ENCODE data around the gene ZMYND11.
A peak's percentile ranks its signal among the peaks of the same experiment; 100 is the strongest.

Gene ZMYND11

DNA sequence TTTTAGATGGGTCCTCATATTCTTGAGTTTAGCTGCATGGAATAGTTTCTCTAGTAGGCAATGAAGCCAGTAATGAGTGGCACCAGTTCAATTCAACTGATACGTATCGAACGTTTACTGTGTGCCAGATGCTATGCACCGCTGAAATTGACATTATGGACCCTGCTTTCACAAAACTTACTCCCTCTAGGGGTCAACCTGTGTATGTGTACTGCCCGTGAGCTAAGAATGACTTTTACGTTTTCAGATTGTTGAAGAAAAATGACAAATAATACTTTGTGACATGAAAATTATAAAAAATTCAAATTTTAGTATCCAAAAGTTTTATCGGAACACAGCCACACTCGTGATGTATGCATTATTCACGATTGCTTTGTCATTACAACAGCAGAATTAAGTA, 95.5 kb downstream of the ZMYND11 start:
- Histone ChIP-seq H3K36me3 (ENCODE audit: insufficient read depth, low read length) (no peaks in the 10 kb centered on the region; the same call in 1 of the 2 replicates), H3K9ac (ENCODE audit: low read depth, low read length, poor library complexity, severe bottlenecking) (no peak overlapping the region), H3K4me1 (ENCODE audit: insufficient read depth, low read length, poor library complexity, severe bottlenecking) (peaks cover 14% of the 10 kb centered on the region), H3K9me3 (ENCODE audit: insufficient read depth, low read depth, low read length) (no peaks in the 10 kb centered on the region), H3K9me2 (replicated peaks; ENCODE audit: low read depth, low read length) (no peaks in the 10 kb centered on the region), H3K27me3 (ENCODE audit: insufficient read depth, low read length, poor library complexity, severe bottlenecking) (no peaks in the 10 kb centered on the region), H3K79me2 (ENCODE audit: insufficient read depth, low read length) (no peaks in the 10 kb centered on the region), H4K20me1 (ENCODE audit: insufficient read depth, low read length, poor library complexity, severe bottlenecking) (peaks cover 4% of the 10 kb centered on the region), H3F3A (ENCODE audit: low read depth) (no peaks in the 10 kb centered on the region), H3K4me2 (ENCODE audit: low read depth, low read length, poor library complexity, severe bottlenecking) (no peak overlapping the region), H2AFZ (ENCODE audit: low read length) (no peak overlapping the region), H3K4me3 (ENCODE audit: low read length, poor library complexity, severe bottlenecking) (no peak overlapping the region)
- TF ChIP-seq EZH2phosphoT487 (IDR thresholded peaks at IDR 0.05; ENCODE audit: borderline replicate concordance) = no peak
- TF ChIP-seq, protein P1, sequence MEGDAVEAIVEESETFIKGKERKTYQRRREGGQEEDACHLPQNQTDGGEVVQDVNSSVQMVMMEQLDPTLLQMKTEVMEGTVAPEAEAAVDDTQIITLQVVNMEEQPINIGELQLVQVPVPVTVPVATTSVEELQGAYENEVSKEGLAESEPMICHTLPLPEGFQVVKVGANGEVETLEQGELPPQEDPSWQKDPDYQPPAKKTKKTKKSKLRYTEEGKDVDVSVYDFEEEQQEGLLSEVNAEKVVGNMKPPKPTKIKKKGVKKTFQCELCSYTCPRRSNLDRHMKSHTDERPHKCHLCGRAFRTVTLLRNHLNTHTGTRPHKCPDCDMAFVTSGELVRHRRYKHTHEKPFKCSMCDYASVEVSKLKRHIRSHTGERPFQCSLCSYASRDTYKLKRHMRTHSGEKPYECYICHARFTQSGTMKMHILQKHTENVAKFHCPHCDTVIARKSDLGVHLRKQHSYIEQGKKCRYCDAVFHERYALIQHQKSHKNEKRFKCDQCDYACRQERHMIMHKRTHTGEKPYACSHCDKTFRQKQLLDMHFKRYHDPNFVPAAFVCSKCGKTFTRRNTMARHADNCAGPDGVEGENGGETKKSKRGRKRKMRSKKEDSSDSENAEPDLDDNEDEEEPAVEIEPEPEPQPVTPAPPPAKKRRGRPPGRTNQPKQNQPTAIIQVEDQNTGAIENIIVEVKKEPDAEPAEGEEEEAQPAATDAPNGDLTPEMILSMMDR (conservative IDR thresholded peaks at IDR 0.05; ENCODE audit: low read length) = peak; percentile 84

DNA sequence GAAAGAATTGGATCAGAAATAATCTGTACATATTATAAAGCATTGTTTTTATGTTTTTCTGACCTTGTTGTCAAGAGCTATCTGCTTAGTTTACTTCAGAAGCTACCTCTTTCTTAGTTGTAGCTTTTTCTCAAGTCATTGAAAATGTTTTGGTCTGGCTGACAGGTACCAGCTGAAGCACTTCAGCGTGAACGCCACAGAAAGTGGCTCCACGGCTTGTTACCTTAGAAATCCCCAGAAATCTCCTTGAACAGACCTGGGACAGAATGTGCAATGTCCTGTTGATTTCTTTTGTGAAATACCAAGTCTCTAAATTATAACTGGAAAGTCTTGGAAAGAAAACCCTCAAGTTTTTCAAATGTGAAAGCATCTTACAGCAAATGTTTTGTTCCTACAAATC, 96.8 kb downstream of the ZMYND11 start:
- Histone ChIP-seq H3K4me3 (ENCODE audit: low read length, poor library complexity, severe bottlenecking) (no peak overlapping the region), H3K9ac (ENCODE audit: low read depth, low read length, poor library complexity, severe bottlenecking) (no peak overlapping the region), H3K27me3 (ENCODE audit: insufficient read depth, low read length, poor library complexity, severe bottlenecking) (no peaks in the 10 kb centered on the region), H3K9me3 (ENCODE audit: insufficient read depth, low read depth, low read length) (no peaks in the 10 kb centered on the region), H3K9me2 (replicated peaks; ENCODE audit: low read depth, low read length) (no peaks in the 10 kb centered on the region), H3K4me1 (ENCODE audit: insufficient read depth, low read length, poor library complexity, severe bottlenecking) (peaks cover 18% of the 10 kb centered on the region), H3K36me3 (ENCODE audit: insufficient read depth, low read length) (peaks cover 5% of the 10 kb centered on the region), H3F3A (ENCODE audit: low read depth) (no peaks in the 10 kb centered on the region), H3K4me2 (ENCODE audit: low read depth, low read length, poor library complexity, severe bottlenecking) (no peak overlapping the region), H3K79me2 (ENCODE audit: insufficient read depth, low read length) (no peaks in the 10 kb centered on the region), H2AFZ (ENCODE audit: low read length) (no peak overlapping the region), H4K20me1 (ENCODE audit: insufficient read depth, low read length, poor library complexity, severe bottlenecking) (peaks cover 4% of the 10 kb centered on the region)
- TF ChIP-seq, protein P1 (conservative IDR thresholded peaks at IDR 0.05; ENCODE audit: low read length) = no peak
- no peak for TF ChIP-seq EZH2phosphoT487 (IDR thresholded peaks at IDR 0.05; ENCODE audit: borderline replicate concordance)

DNA sequence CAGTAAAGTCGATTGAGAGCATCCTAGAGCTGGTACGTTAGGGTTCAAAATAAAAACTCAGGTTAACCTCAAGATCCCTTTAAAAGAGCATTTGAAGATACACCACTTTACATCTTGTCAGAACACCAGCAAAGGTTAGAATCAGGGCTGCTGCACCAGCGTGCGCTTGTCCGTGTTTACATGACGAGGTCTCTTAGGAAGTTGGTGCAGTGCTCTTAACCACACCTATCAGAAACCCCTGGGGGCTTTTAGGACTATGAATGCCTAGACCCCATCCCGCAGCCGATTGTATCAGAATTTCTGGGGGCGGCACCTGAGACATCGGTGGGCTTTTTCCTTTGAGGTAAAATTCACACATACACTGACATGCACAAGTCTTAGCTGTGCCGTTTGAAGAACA, 97.6 kb downstream of the ZMYND11 start:
- peaks cover 11% of the 10 kb centered on the region for H3K36me3 ChIP-seq (ENCODE audit: insufficient read depth, low read length)

More for the DNA sequence above, 97.6 kb downstream of the ZMYND11 start:
- Histone ChIP-seq H3K79me2 (ENCODE audit: insufficient read depth, low read length) (no peaks in the 10 kb centered on the region), H3K9ac (ENCODE audit: low read depth, low read length, poor library complexity, severe bottlenecking) (no peak overlapping the region), H3K4me3 (ENCODE audit: low read length, poor library complexity, severe bottlenecking) (no peak overlapping the region), H3K9me3 (ENCODE audit: insufficient read depth, low read depth, low read length) (no peaks in the 10 kb centered on the region), H3K9me2 (replicated peaks; ENCODE audit: low read depth, low read length) (no peaks in the 10 kb centered on the region), H3K4me1 (ENCODE audit: insufficient read depth, low read length, poor library complexity, severe bottlenecking) (peaks cover 17% of the 10 kb centered on the region), H4K20me1 (ENCODE audit: insufficient read depth, low read length, poor library complexity, severe bottlenecking) (peaks cover 1% of the 10 kb centered on the region), H2AFZ (ENCODE audit: low read length) (no peak overlapping the region), H3K27me3 (ENCODE audit: insufficient read depth, low read length, poor library complexity, severe bottlenecking) (no peaks in the 10 kb centered on the region), H3F3A (ENCODE audit: low read depth) (no peaks in the 10 kb centered on the region), H3K4me2 (ENCODE audit: low read depth, low read length, poor library complexity, severe bottlenecking) (no peak overlapping the region)
- TF ChIP-seq, protein P1 (conservative IDR thresholded peaks at IDR 0.05; ENCODE audit: low read length) = no peak
- no peak for TF ChIP-seq EZH2phosphoT487 (IDR thresholded peaks at IDR 0.05; ENCODE audit: borderline replicate concordance)

Data from Loucy (cell line).